ENCODE measurements around the gene SETD3. TPM values are rescaled to one million over a fixed set of nuclear protein-coding genes. Genes with fewer than 3 reads are reported as not detected.

Gene SETD3
- total and polyA plus RNA-seq, 2 experiments from 2014 or later, result 40.7 to 68.0 TPM

DNA sequence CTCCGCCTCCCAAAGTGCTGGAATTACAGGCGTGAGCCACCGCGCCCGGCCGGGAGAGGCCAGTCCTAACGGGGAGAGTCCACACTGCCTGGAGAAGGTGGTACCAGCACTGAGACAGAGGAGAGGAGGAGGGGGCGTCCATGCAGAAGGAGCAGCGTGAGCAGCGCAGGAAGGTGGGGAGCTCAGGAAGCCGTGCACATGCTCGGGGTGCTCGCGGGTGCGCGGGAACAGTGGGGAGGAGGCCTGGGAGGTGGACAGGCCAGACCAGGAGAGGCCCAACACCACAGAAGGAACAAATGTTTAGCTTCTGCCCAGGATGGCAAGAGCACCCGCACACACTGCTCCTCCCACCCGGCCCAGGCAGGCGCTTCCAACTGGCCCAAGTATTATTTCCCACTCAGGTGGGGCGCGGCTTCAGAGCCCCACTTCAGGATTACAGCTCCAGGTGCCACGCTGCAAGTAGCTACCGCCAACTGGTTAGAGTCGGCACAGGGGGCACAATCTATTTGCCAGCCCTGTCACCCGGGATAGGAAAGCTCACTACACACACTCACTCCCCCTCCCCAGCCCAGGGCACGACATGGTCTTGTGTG is 127.9 kb downstream of the SETD3 start:
- Histone ChIP-seq H2AFZ (no peak overlapping the region), H3F3A (replicated peaks; ENCODE audit: low read depth) (no peaks in the 10 kb centered on the region), H3K9me2 (ENCODE audit: insufficient read depth) (no peaks in the 10 kb centered on the region), H3K27me3 (ENCODE audit: insufficient read depth) (no peaks in the 10 kb centered on the region), H3K4me1 (ENCODE audit: insufficient read depth) (no peaks in the 10 kb centered on the region), H4K20me1 (replicated peaks; ENCODE audit: insufficient read depth) (no peaks in the 10 kb centered on the region), H3K36me3 (ENCODE audit: insufficient read depth) (no peaks in the 10 kb centered on the region), H3K79me2 (replicated peaks; ENCODE audit: insufficient read depth) (no peaks in the 10 kb centered on the region), H3K4me2 (no peak overlapping the region), H3K27ac (ENCODE audit: low read depth) (no peak overlapping the region), H3K4me3 (no peak overlapping the region)
- TF ChIP-seq, protein P1, sequence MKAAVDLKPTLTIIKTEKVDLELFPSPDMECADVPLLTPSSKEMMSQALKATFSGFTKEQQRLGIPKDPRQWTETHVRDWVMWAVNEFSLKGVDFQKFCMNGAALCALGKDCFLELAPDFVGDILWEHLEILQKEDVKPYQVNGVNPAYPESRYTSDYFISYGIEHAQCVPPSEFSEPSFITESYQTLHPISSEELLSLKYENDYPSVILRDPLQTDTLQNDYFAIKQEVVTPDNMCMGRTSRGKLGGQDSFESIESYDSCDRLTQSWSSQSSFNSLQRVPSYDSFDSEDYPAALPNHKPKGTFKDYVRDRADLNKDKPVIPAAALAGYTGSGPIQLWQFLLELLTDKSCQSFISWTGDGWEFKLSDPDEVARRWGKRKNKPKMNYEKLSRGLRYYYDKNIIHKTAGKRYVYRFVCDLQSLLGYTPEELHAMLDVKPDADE (IDR thresholded peaks at IDR 0.05), result no peak
- TF ChIP-seq CREB1 (CRISPR knock-in tag; IDR thresholded peaks at IDR 0.05; ENCODE audit: low read depth), result no peak
- no peak for TF ChIP-seq JUNB (IDR thresholded peaks at IDR 0.05; ENCODE audit: unreplicated experiment)
- TF ChIP-seq STAT1 (IDR thresholded peaks at IDR 0.05; ENCODE audit: unreplicated experiment), result no peak
- TF ChIP-seq, protein P2, sequence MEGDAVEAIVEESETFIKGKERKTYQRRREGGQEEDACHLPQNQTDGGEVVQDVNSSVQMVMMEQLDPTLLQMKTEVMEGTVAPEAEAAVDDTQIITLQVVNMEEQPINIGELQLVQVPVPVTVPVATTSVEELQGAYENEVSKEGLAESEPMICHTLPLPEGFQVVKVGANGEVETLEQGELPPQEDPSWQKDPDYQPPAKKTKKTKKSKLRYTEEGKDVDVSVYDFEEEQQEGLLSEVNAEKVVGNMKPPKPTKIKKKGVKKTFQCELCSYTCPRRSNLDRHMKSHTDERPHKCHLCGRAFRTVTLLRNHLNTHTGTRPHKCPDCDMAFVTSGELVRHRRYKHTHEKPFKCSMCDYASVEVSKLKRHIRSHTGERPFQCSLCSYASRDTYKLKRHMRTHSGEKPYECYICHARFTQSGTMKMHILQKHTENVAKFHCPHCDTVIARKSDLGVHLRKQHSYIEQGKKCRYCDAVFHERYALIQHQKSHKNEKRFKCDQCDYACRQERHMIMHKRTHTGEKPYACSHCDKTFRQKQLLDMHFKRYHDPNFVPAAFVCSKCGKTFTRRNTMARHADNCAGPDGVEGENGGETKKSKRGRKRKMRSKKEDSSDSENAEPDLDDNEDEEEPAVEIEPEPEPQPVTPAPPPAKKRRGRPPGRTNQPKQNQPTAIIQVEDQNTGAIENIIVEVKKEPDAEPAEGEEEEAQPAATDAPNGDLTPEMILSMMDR (conservative IDR thresholded peaks at IDR 0.05; ENCODE audit: low read depth in 2 of 2), result no peak
- TF ChIP-seq NANOG (IDR thresholded peaks at IDR 0.05; ENCODE audit: borderline replicate concordance), result no peak
- TF ChIP-seq REST (IDR thresholded peaks at IDR 0.05; ENCODE audit: unreplicated experiment), result no peak
- no peak for TF ChIP-seq POLR2AphosphoS5 (IDR thresholded peaks at IDR 0.05; ENCODE audit: low read depth)
- no peak for TF ChIP-seq ZNF114 (CRISPR knock-in tag; IDR thresholded peaks at IDR 0.05)
- no peak for TF ChIP-seq ZNF331 (CRISPR knock-in tag; IDR thresholded peaks at IDR 0.05; ENCODE audit: low read depth)
- TF ChIP-seq EZH2 (IDR thresholded peaks at IDR 0.05; ENCODE audit: low read depth, unreplicated experiment), result no peak
- TF ChIP-seq, protein P3, sequence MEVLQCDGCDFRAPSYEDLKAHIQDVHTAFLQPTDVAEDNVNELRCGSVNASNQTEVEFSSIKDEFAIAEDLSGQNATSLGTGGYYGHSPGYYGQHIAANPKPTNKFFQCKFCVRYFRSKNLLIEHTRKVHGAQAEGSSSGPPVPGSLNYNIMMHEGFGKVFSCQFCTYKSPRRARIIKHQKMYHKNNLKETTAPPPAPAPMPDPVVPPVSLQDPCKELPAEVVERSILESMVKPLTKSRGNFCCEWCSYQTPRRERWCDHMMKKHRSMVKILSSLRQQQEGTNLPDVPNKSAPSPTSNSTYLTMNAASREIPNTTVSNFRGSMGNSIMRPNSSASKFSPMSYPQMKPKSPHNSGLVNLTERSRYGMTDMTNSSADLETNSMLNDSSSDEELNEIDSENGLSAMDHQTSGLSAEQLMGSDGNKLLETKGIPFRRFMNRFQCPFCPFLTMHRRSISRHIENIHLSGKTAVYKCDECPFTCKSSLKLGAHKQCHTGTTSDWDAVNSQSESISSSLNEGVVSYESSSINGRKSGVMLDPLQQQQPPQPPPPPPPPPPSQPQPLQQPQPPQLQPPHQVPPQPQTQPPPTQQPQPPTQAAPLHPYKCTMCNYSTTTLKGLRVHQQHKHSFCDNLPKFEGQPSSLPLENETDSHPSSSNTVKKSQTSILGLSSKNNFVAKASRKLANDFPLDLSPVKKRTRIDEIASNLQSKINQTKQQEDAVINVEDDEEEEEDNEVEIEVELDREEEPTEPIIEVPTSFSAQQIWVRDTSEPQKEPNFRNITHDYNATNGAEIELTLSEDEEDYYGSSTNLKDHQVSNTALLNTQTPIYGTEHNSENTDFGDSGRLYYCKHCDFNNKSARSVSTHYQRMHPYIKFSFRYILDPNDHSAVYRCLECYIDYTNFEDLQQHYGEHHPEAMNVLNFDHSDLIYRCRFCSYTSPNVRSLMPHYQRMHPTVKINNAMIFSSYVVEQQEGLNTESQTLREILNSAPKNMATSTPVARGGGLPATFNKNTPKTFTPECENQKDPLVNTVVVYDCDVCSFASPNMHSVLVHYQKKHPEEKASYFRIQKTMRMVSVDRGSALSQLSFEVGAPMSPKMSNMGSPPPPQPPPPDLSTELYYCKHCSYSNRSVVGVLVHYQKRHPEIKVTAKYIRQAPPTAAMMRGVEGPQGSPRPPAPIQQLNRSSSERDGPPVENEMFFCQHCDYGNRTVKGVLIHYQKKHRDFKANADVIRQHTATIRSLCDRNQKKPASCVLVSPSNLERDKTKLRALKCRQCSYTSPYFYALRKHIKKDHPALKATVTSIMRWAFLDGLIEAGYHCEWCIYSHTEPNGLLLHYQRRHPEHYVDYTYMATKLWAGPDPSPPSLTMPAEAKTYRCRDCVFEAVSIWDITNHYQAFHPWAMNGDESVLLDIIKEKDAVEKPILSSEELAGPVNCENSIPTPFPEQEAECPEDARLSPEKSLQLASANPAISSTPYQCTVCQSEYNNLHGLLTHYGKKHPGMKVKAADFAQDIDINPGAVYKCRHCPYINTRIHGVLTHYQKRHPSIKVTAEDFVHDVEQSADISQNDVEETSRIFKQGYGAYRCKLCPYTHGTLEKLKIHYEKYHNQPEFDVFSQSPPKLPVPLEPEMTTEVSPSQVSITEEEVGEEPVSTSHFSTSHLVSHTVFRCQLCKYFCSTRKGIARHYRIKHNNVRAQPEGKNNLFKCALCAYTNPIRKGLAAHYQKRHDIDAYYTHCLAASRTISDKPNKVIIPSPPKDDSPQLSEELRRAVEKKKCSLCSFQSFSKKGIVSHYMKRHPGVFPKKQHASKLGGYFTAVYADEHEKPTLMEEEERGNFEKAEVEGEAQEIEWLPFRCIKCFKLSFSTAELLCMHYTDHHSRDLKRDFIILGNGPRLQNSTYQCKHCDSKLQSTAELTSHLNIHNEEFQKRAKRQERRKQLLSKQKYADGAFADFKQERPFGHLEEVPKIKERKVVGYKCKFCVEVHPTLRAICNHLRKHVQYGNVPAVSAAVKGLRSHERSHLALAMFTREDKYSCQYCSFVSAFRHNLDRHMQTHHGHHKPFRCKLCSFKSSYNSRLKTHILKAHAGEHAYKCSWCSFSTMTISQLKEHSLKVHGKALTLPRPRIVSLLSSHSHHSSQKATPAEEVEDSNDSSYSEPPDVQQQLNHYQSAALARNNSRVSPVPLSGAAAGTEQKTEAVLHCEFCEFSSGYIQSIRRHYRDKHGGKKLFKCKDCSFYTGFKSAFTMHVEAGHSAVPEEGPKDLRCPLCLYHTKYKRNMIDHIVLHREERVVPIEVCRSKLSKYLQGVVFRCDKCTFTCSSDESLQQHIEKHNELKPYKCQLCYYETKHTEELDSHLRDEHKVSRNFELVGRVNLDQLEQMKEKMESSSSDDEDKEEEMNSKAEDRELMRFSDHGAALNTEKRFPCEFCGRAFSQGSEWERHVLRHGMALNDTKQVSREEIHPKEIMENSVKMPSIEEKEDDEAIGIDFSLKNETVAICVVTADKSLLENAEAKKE (CRISPR knock-in tag; IDR thresholded peaks at IDR 0.05), result no peak
- no peak for TF ChIP-seq EZH2phosphoT487 (IDR thresholded peaks at IDR 0.05; ENCODE audit: unreplicated experiment)
- H3K27me3 Mint-ChIP-seq (ENCODE audit: insufficient read depth, low read depth, poor library complexity), result peaks cover 19% of the 10 kb centered on the region
- ATAC-seq (no peak), DNase-seq (ENCODE audit: low spot score) (no peak)
- no peak overlapping the region for H3K4me3 Mint-ChIP-seq
- no peak overlapping the region for H3K27ac Mint-ChIP-seq
- H3K36me3 Mint-ChIP-seq (ENCODE audit: low read depth), result no peaks in the 10 kb centered on the region; the same call in 2 of the 3 replicates
- H3K4me1 Mint-ChIP-seq, result peaks cover 4% of the 10 kb centered on the region; the same call in 1 of the 3 replicates
- no peaks in the 10 kb centered on the region for H3K9me3 Mint-ChIP-seq
